SK-N-SH (cell line): ENCODE results near the gene MYH3. TPM values are rescaled to one million over a fixed set of nuclear protein-coding genes. Genes with fewer than 3 reads are reported as not detected.

Experiments
- CTCF ChIA-PET: fragments of 300-600, 350-600 bp; formaldehyde crosslinking; extraction: SDS; loops from one replicate; lab custom pipeline; 2021; lab: Yijun Ruan, JAX
- POLR2A ChIA-PET: fragments of 350-600 bp; sonication (Branson Sonifier 250); formaldehyde crosslinking; extraction: SDS; loops from one replicate; lab custom pipeline; 2020; ENCODE audit warnings: antibody characterized with exemption, inconsistent platforms; lab: Yijun Ruan, JAX
- DNase-seq: peaks from one replicate; pipeline ENCODE4 v3.0.0; 2012
- H2AFZ ChIP-seq: fragments of 200-600 bp; sonication (generic); 2 replicates; pipeline ENCODE4 v1.8.1; 2016; ENCODE audit warnings: antibody characterized with exemption, mild to moderate bottlenecking, low read depth
- H3F3A ChIP-seq: fragments of 200-600 bp; sonication (generic); replicated peaks from 2 replicates; pipeline ENCODE3; 2016; ENCODE audit warnings: antibody characterized with exemption, mild to moderate bottlenecking; ENCODE audit not compliant: insufficient read depth
- H3K27ac ChIP-seq, 2 experiments: fragments of 200-500 bp in 1 of 2; fragments of 200-600 bp in 1 of 2; sonication (Bioruptor generic) in 1 of 2; sonication (generic), shearing (Covaris generic) in 1 of 2; 2 replicates each; pipeline versions ENCODE4 v1.5.1 to v1.6.1; 2014 to 2016; ENCODE audit warnings: low read depth in 2 of 2, inconsistent platforms in 1 of 2, low read length in 1 of 2, mild to moderate bottlenecking in 1 of 2, mixed read lengths in 1 of 2
- H3K27me3 ChIP-seq: fragments of 200-600 bp; sonication (generic), shearing (Covaris generic); 2 replicates; pipeline ENCODE4 v1.6.1; 2016; ENCODE audit warnings: mixed run types; ENCODE audit not compliant: insufficient read depth
- H3K36me3 ChIP-seq, 2 experiments: fragments of 200-500 bp in 1 of 2; fragments of 200-600 bp in 1 of 2; sonication (Bioruptor generic) in 1 of 2; sonication (generic) in 1 of 2; replicated peaks in 1 of 2; 2 replicates each; pipeline versions ENCODE3 to v1.5.1; 2014 to 2016; ENCODE audit warnings: low read length in 1 of 2, mild to moderate bottlenecking in 1 of 2; ENCODE audit not compliant: insufficient read depth in 2 of 2, control insufficient read depth in 1 of 2
- H3K4me1 ChIP-seq, 2 experiments: fragments of 200-500 bp in 1 of 2; fragments of 200-600 bp in 1 of 2; sonication (Bioruptor generic) in 1 of 2; sonication (generic), shearing (Covaris generic) in 1 of 2; 2 replicates each; pipeline versions ENCODE4 v1.5.1 to v1.6.1; 2014 to 2016; ENCODE audit warnings: low read depth in 1 of 2, low read length in 1 of 2, mixed run types in 1 of 2; ENCODE audit not compliant: insufficient read depth in 2 of 2, control insufficient read depth in 1 of 2
- H3K4me2 ChIP-seq: fragments of 200-600 bp; sonication (generic), shearing (Covaris generic); 2 replicates; pipeline ENCODE4 v1.6.1; 2017; ENCODE audit warnings: mixed run types
- H3K4me3 ChIP-seq, 2 experiments: fragments of 200-500 bp in 1 of 2; fragments of 200-600 bp in 1 of 2; sonication (Bioruptor generic) in 1 of 2; sonication (generic), shearing (Covaris generic) in 1 of 2; 2 replicates each; pipeline versions ENCODE4 v1.5.1 to v1.8.1; 2014 to 2016; ENCODE audit warnings: low read depth in 2 of 2, inconsistent platforms in 1 of 2, low read length in 1 of 2, mild to moderate bottlenecking in 1 of 2, mixed read lengths in 1 of 2, moderate library complexity in 1 of 2
- H3K79me2 ChIP-seq: fragments of 200-600 bp; sonication (generic); 2 replicates; pipeline ENCODE4 v1.8.1; 2017; ENCODE audit warnings: mild to moderate bottlenecking; ENCODE audit not compliant: insufficient read depth
- H3K9ac ChIP-seq: fragments of 200-600 bp; sonication (generic); 2 replicates; pipeline ENCODE4 v1.6.1; 2017; ENCODE audit warnings: mixed run types
- H3K9me2 ChIP-seq: fragments of 200-600 bp; sonication (generic); 2 replicates; pipeline ENCODE4 v1.6.1; 2017; ENCODE audit warnings: mixed run types
- H3K9me3 ChIP-seq: fragments of 200-600 bp; sonication (generic); 2 replicates; pipeline ENCODE4 v1.6.1; 2017; ENCODE audit warnings: mixed run types, mild to moderate bottlenecking, moderate library complexity
- H4K20me1 ChIP-seq: fragments of 200-600 bp; sonication (generic); 2 replicates; pipeline ENCODE4 v1.6.1; 2017; ENCODE audit warnings: mild to moderate bottlenecking, mixed run types; ENCODE audit not compliant: insufficient read depth
- CTCF ChIP-seq: fragments of 200-600 bp; sonication (generic); IDR thresholded peaks from 2 replicates; pipeline ENCODE4 v1.6.1; 2017; ENCODE audit warnings: antibody characterized with exemption, mild to moderate bottlenecking, moderate library complexity
- ELF1 ChIP-seq: IDR thresholded peaks from 2 replicates; pipeline ENCODE4 v1.4.0; 2012
- EP300 ChIP-seq, 2 experiments: IDR thresholded peaks; 2 replicates each; pipeline versions ENCODE4 v1.4.0 to v1.6.1; 2012; ENCODE audit warnings: borderline replicate concordance in 1 of 2, low read depth in 1 of 2, low read length in 1 of 2
- FOSL2 ChIP-seq: IDR thresholded peaks from 2 replicates; pipeline ENCODE4 v1.4.0; 2012; ENCODE audit warnings: low read depth, mild to moderate bottlenecking, moderate library complexity, borderline replicate concordance
- MEF2A ChIP-seq: IDR thresholded peaks from 2 replicates; pipeline ENCODE4 v1.4.0; 2012; ENCODE audit warnings: low read depth, borderline replicate concordance
- MXI1 ChIP-seq: IDR thresholded peaks from 2 replicates; pipeline ENCODE4 v1.6.1; 2012; ENCODE audit warnings: mild to moderate bottlenecking, low read depth, low read length, improper control_type of control experiment
- NFIC ChIP-seq: IDR thresholded peaks from 2 replicates; pipeline ENCODE4 v1.4.0; 2012; ENCODE audit warnings: borderline replicate concordance
- PBX3 ChIP-seq: IDR thresholded peaks from 2 replicates; pipeline ENCODE4; 2012
- POLR2AphosphoS5 ChIP-seq: IDR thresholded peaks from 2 replicates; pipeline ENCODE4 v1.6.1; 2012; ENCODE audit warnings: low read depth, low read length
- REST ChIP-seq: IDR thresholded peaks from 2 replicates; pipeline ENCODE4 v1.6.1; 2012; ENCODE audit warnings: mild to moderate bottlenecking, low read depth, low read length, moderate library complexity
- RFX5 ChIP-seq: IDR thresholded peaks from 2 replicates; pipeline ENCODE4 v1.6.1; 2012; ENCODE audit warnings: mild to moderate bottlenecking, improper control_type of control experiment, low read length
- TAF1 ChIP-seq: IDR thresholded peaks from 2 replicates; pipeline ENCODE4 v1.6.1; 2012; ENCODE audit warnings: low read depth, mild to moderate bottlenecking, low read length, moderate library complexity, borderline replicate concordance
- TCF12 ChIP-seq: IDR thresholded peaks from 2 replicates; pipeline ENCODE4 v1.4.0; 2012
- TEAD4 ChIP-seq: IDR thresholded peaks from 2 replicates; pipeline ENCODE4 v1.4.0; 2012; ENCODE audit warnings: mild to moderate bottlenecking, borderline replicate concordance; ENCODE audit not compliant: insufficient read depth
- USF2 ChIP-seq: fragments of 150-350 bp; IDR thresholded peaks from 2 replicates; pipeline ENCODE4 v1.6.1; 2017; ENCODE audit warnings: antibody characterized with exemption, low read length, low read depth, borderline replicate concordance
- WGBS: methylation state at CpG from one replicate; pipeline ENCODE4 v1.1.6; 2017; ENCODE audit warnings: low lambda C conversion rate; 5-methylcytosine and 5-hydroxymethylcytosine counted together
- polyA plus RNA-seq, 3 experiments: library from polyadenylated mRNA; depleted of rRNA; stranded (reverse); fragments of >200 nt; gene quantifications; 2 replicates each; pipeline ENCODE4 v1.2.3, GENCODE V29; 2012

The MYH3 gene
- polyA plus RNA-seq, 1 of the 3 experiments (the other 2 are of a cell fraction), result 2.7 TPM

- Histone ChIP-seq H3K36me3 (no peaks in the 10 kb centered on the region), H3K4me3 (no peak overlapping the region), H4K20me1 (no peaks in the 10 kb centered on the region), H3K27me3 (no peaks in the 10 kb centered on the region), H3K79me2 (no peaks in the 10 kb centered on the region), H3K4me1 (peaks cover 0 to 3% of the 10 kb centered on the region in 2 experiments; a peak in 1 of 4 replicates), H3F3A (no peaks in the 10 kb centered on the region), H2AFZ (no peak overlapping the region), H3K9ac (no peak overlapping the region), H3K27ac (no peak overlapping the region), H3K4me2 (no peak overlapping the region), H3K9me3 (no peaks in the 10 kb centered on the region), H3K9me2 (no peaks in the 10 kb centered on the region)
- POLR2A ChIA-PET, result no interaction called here
- WGBS, result 87% methylated on average over 9 of the region's 11 CpGs
- no peak for DNase-seq
- CTCF ChIA-PET, result interaction anchor here (1.0 to 5.0 kb wide), 4 partner anchors 7 to 192 kb away, joined by 3 to 38 read pairs (median 4); no protein-coding TSS in a partner anchor
- no peak for TF ChIP-seq MEF2A
- TF ChIP-seq FOSL2, result no peak
- TF ChIP-seq EP300 (IDR thresholded peaks at IDR 0.05; ENCODE audit: borderline replicate concordance in 1 of 2, low read depth in 1 of 2, low read length in 1 of 2), result no peak
- no peak for TF ChIP-seq ELF1
- TF ChIP-seq TEAD4, result no peak
- no peak for TF ChIP-seq TCF12
- TF ChIP-seq POLR2AphosphoS5, result no peak
- TF ChIP-seq TAF1, result no peak
- TF ChIP-seq REST, result no peak
- TF ChIP-seq CTCF, result no peak
- no peak for TF ChIP-seq NFIC
- no peak for TF ChIP-seq PBX3
- TF ChIP-seq MXI1, result no peak
- no peak for TF ChIP-seq USF2
- TF ChIP-seq RFX5, result no peak
Observed at GRCh38 chr17:10652984-10653659, 4.0 kb downstream of the MYH3 start.
